H9 (cell line): Measurements from ENCODE around the gene RIOK1. TPM values are rescaled to one million over a fixed set of nuclear protein-coding genes. Genes with fewer than 3 reads are reported as not detected.

ENCODE experiments used
- DNase-seq: peaks from one replicate; pipeline ENCODE4 v3.0.0-alpha.2; 2017
- H2AFZ ChIP-seq: one replicate; pipeline ENCODE4 v1.6.1; 2013; ENCODE audit warnings: mild to moderate bottlenecking, low read length, control low read depth, moderate library complexity
- H2AK5ac ChIP-seq: 2 replicates; pipeline ENCODE4 v1.6.1; 2013; ENCODE audit warnings: low read length, control low read depth, mixed read lengths; ENCODE audit not compliant: insufficient read length
- H2BK120ac ChIP-seq: one replicate; pipeline ENCODE4 v1.6.1; 2013; ENCODE audit warnings: low read depth, mild to moderate bottlenecking, low read length, control low read depth, inconsistent platforms; ENCODE audit not compliant: poor library complexity, severe bottlenecking
- H2BK12ac ChIP-seq: 2 replicates; pipeline ENCODE4 v1.6.1; 2013; ENCODE audit warnings: low read length, control low read depth, mixed read lengths, low read depth; ENCODE audit not compliant: insufficient read length
- H2BK15ac ChIP-seq: 2 replicates; pipeline ENCODE4 v1.6.1; 2013; ENCODE audit warnings: low read depth, low read length, control low read depth
- H2BK20ac ChIP-seq: one replicate; pipeline ENCODE4 v1.6.1; 2013; ENCODE audit warnings: low read depth, mild to moderate bottlenecking, low read length, control low read depth, inconsistent platforms; ENCODE audit not compliant: poor library complexity, severe bottlenecking
- H2BK5ac ChIP-seq: 2 replicates; pipeline ENCODE4 v1.6.1; 2013; ENCODE audit warnings: low read length, control low read depth, mixed read lengths; ENCODE audit not compliant: insufficient read length
- H3K14ac ChIP-seq: 2 replicates; pipeline ENCODE4 v1.6.1; 2013; ENCODE audit warnings: low read length, control low read depth; ENCODE audit not compliant: insufficient read depth
- H3K18ac ChIP-seq: 2 replicates; pipeline ENCODE4 v1.6.1; 2013; ENCODE audit warnings: low read depth, mild to moderate bottlenecking, mixed read lengths, low read length, control low read depth; ENCODE audit not compliant: insufficient read length
- H3K23ac ChIP-seq: 2 replicates; pipeline ENCODE4 v1.6.1; 2013; ENCODE audit warnings: low read length, control low read depth, mixed read lengths, low read depth; ENCODE audit not compliant: insufficient read length
- H3K23me2 ChIP-seq: 2 replicates; pipeline ENCODE4 v1.6.1; 2013; ENCODE audit warnings: low read depth, mild to moderate bottlenecking, mixed read lengths, low read length, control low read depth; ENCODE audit not compliant: insufficient read length, poor library complexity, severe bottlenecking
- H3K27ac ChIP-seq: 2 replicates; pipeline ENCODE4 v1.5.1; 2013; ENCODE audit warnings: low read length, control low read depth, mixed read lengths, low read depth; ENCODE audit not compliant: insufficient read length
- H3K27me3 ChIP-seq: 2 replicates; pipeline ENCODE4 v1.6.1; 2013; ENCODE audit warnings: low read length, control low read depth, inconsistent platforms; ENCODE audit not compliant: insufficient read depth
- H3K4ac ChIP-seq: 2 replicates; pipeline ENCODE4 v1.6.1; 2013; ENCODE audit warnings: low read depth, mild to moderate bottlenecking, control low read depth, inconsistent platforms, low read length, moderate library complexity
- H3K4me1 ChIP-seq: 2 replicates; pipeline ENCODE4 v1.6.1; 2013; ENCODE audit warnings: low read length, control low read depth, inconsistent platforms; ENCODE audit not compliant: insufficient read depth
- H3K4me2 ChIP-seq: 2 replicates; pipeline ENCODE4 v1.6.1; 2013; ENCODE audit warnings: low read length, control low read depth, mixed read lengths; ENCODE audit not compliant: insufficient read length, insufficient read depth
- H3K56ac ChIP-seq: 2 replicates; pipeline ENCODE4 v1.6.1; 2013; ENCODE audit warnings: low read depth, mild to moderate bottlenecking, mixed read lengths, low read length, control low read depth; ENCODE audit not compliant: insufficient read length
- H3K79me1 ChIP-seq: 2 replicates; pipeline ENCODE4 v1.6.1; 2013; ENCODE audit warnings: low read depth, mild to moderate bottlenecking, moderate library complexity, low read length, control low read depth, inconsistent platforms; ENCODE audit not compliant: insufficient read depth, poor library complexity, severe bottlenecking
- H3K79me2 ChIP-seq: 2 replicates; pipeline ENCODE4 v1.6.1; 2013; ENCODE audit warnings: low read length, control low read depth, inconsistent platforms; ENCODE audit not compliant: insufficient read depth
- H3K9ac ChIP-seq: 2 replicates; pipeline ENCODE4 v1.6.1; 2013; ENCODE audit warnings: low read length, control low read depth, mixed read lengths; ENCODE audit not compliant: insufficient read length; ENCODE audit errors: extremely low read depth
- H3K9me3 ChIP-seq: one replicate; pipeline ENCODE4 v1.6.1; 2013; ENCODE audit warnings: low read depth, low read length, inconsistent platforms; ENCODE audit not compliant: control insufficient read depth
- H3T11ph ChIP-seq: one replicate; pipeline ENCODE4 v1.6.1; 2013; ENCODE audit warnings: mild to moderate bottlenecking, low read length, control low read depth, inconsistent platforms
- H4K20me1 ChIP-seq: one replicate; pipeline ENCODE4 v1.6.1; 2013; ENCODE audit not compliant: control insufficient read depth, insufficient read length, insufficient read depth
- H4K5ac ChIP-seq: 2 replicates; pipeline ENCODE4 v1.6.1; 2013; ENCODE audit warnings: low read depth, mild to moderate bottlenecking, mixed read lengths, low read length, control low read depth; ENCODE audit not compliant: insufficient read length
- H4K8ac ChIP-seq: replicated peaks from 2 replicates; pipeline ENCODE4 v1.6.1; 2013; ENCODE audit warnings: low read length, control low read depth, mixed read lengths, low read depth; ENCODE audit not compliant: insufficient read length
- H4K91ac ChIP-seq: 2 replicates; pipeline ENCODE4 v1.6.1; 2013; ENCODE audit warnings: low read depth, mild to moderate bottlenecking, moderate library complexity, mixed read lengths, low read length, control low read depth; ENCODE audit not compliant: insufficient read length
- H3K27ac Mint-ChIP-seq, 3 experiments: 2 replicates in 2 of 3; 3 replicates in 1 of 3; pipeline ENCODE4 v1.8.0; 2020 to 2021; ENCODE audit warnings: mixed read lengths in 3 of 3, mild to moderate bottlenecking in 1 of 3, moderate library complexity in 1 of 3
- H3K27me3 Mint-ChIP-seq: 2 replicates; pipeline ENCODE4 v1.8.0; 2021; ENCODE audit warnings: low read depth, mild to moderate bottlenecking, moderate library complexity, mixed read lengths
- H3K36me3 Mint-ChIP-seq, 3 experiments: 2 replicates in 2 of 3; 3 replicates in 1 of 3; pipeline ENCODE4 v1.8.0; 2020 to 2021; ENCODE audit warnings: low read depth in 3 of 3, mixed read lengths in 3 of 3; ENCODE audit not compliant: insufficient read depth in 1 of 3
- H3K4me1 Mint-ChIP-seq, 2 experiments: 2 replicates each; pipeline ENCODE4 v1.8.0; 2020; ENCODE audit warnings: mixed read lengths in 2 of 2
- H3K4me3 Mint-ChIP-seq, 2 experiments: 2 replicates in 1 of 2; 3 replicates in 1 of 2; pipeline ENCODE4 v1.8.0; 2020 to 2021; ENCODE audit warnings: mild to moderate bottlenecking in 2 of 2, mixed read lengths in 2 of 2, moderate library complexity in 1 of 2
- H3K9me3 Mint-ChIP-seq, 2 experiments: 2 replicates in 1 of 2; 3 replicates in 1 of 2; pipeline ENCODE4 v1.8.0; 2020; ENCODE audit warnings: mild to moderate bottlenecking in 2 of 2, mixed read lengths in 2 of 2, moderate library complexity in 1 of 2
- WGBS: extraction: QIAGEN DNeasy Blood & Tissue Kit; methylation state at CpG from one replicate; pipeline ENCODE4 v1.1.7; 2013; ENCODE audit warnings: missing lambda C conversion rate, low lambda C conversion rate, mixed read lengths; ENCODE audit not compliant: insufficient read length; ENCODE audit errors: extremely low coverage; 5-methylcytosine and 5-hydroxymethylcytosine counted together
- total RNA-seq: library from RNA; stranded (reverse); gene quantifications from 2 replicates; pipeline ENCODE4 v1.2.1, GENCODE V29; 2021
- TF ChIP-seq, protein P1 (sequence below): fragments of 200-600 bp; sonication (generic); conservative IDR thresholded peaks from 3 replicates; pipeline ENCODE4 v1.8.0; 2021; ENCODE audit warnings: antibody characterized with exemption, mild to moderate bottlenecking

RIOK1 gene
- total RNA-seq, 1 experiment from 2014 or later = 40.0 TPM

GRCh38 chr6:7410851-7411250 is 21.2 kb downstream of the RIOK1 start:
- no peak overlapping the region for H3K23ac ChIP-seq
- TF ChIP-seq, protein P1, sequence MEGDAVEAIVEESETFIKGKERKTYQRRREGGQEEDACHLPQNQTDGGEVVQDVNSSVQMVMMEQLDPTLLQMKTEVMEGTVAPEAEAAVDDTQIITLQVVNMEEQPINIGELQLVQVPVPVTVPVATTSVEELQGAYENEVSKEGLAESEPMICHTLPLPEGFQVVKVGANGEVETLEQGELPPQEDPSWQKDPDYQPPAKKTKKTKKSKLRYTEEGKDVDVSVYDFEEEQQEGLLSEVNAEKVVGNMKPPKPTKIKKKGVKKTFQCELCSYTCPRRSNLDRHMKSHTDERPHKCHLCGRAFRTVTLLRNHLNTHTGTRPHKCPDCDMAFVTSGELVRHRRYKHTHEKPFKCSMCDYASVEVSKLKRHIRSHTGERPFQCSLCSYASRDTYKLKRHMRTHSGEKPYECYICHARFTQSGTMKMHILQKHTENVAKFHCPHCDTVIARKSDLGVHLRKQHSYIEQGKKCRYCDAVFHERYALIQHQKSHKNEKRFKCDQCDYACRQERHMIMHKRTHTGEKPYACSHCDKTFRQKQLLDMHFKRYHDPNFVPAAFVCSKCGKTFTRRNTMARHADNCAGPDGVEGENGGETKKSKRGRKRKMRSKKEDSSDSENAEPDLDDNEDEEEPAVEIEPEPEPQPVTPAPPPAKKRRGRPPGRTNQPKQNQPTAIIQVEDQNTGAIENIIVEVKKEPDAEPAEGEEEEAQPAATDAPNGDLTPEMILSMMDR = no peak
- H4K20me1 ChIP-seq = no peaks in the 10 kb centered on the region
- H3K79me1 ChIP-seq = no peaks in the 10 kb centered on the region
- WGBS = no CpG with 5 or more reads among the region's 4 CpGs
- H3K27me3 ChIP-seq = no peaks in the 10 kb centered on the region
- no peak overlapping the region for H3T11ph ChIP-seq
- H3K27ac Mint-ChIP-seq = no peak overlapping the region
- H2BK5ac ChIP-seq = no peak overlapping the region
- DNase-seq = no peak
- H2AK5ac ChIP-seq = no peak overlapping the region
- no peak overlapping the region for H2BK15ac ChIP-seq
- no peak overlapping the region for H2BK20ac ChIP-seq
- no peak overlapping the region for H3K56ac ChIP-seq
- H4K5ac ChIP-seq = no peak overlapping the region
- peaks cover 32 to 85% (median 58%) of the 10 kb centered on the region in 3 experiments; a peak in 6 of 7 replicates for H3K36me3 Mint-ChIP-seq
- H3K4me3 Mint-ChIP-seq = no peak overlapping the region
- no peak overlapping the region for H2BK120ac ChIP-seq
- no peak overlapping the region for H2BK12ac ChIP-seq
- H3K27me3 Mint-ChIP-seq = no peaks in the 10 kb centered on the region
- H3K9me3 Mint-ChIP-seq = no peaks in the 10 kb centered on the region
- no peak overlapping the region for H3K27ac ChIP-seq
- peaks cover 16 to 19% of the 10 kb centered on the region in 2 experiments for H3K4me1 Mint-ChIP-seq
- no peaks in the 10 kb centered on the region for H3K9me3 ChIP-seq
- H3K23me2 ChIP-seq = no peaks in the 10 kb centered on the region
- no peak overlapping the region for H3K4me2 ChIP-seq
- H4K91ac ChIP-seq = no peak overlapping the region
- H3K79me2 ChIP-seq = no peaks in the 10 kb centered on the region
- H3K9ac ChIP-seq = no peak overlapping the region
- no peaks in the 10 kb centered on the region for H3K4me1 ChIP-seq
- H4K8ac ChIP-seq = no peak overlapping the region
- H3K4ac ChIP-seq = no peak overlapping the region
- no peak overlapping the region for H3K14ac ChIP-seq
- H2AFZ ChIP-seq = no peak overlapping the region
- no peak overlapping the region for H3K18ac ChIP-seq
